Pancreas (tissue), 10 donors: ENCODE measurements around the gene DDC. TPM values are rescaled to one million over a fixed set of nuclear protein-coding genes. Genes with fewer than 3 reads are reported as not detected.

Source experiments
- ATAC-seq, 4 donors: fragments of 200-7000 bp; cut with Tn5 transposase; one replicate each; pipeline versions ENCODE4 v1.8.0 to v1.9.1; 2020; ENCODE audit warnings: mild to moderate bottlenecking in 4 of 4, moderate library complexity in 4 of 4
- DNase-seq, 6 donors: peaks; one replicate each; pipeline ENCODE4 v3.0.0-alpha.2; 2020
- FAIRE-seq: peaks from 2 replicates; lab custom pipeline; 2012; peaks lifted over from hg19 to GRCh38; lab: Jason Lieb, UNC
- H3K27ac ChIP-seq, 4 donors: fragments of 200-600 bp; sonication (generic); 1 replicate in 3 of 4; 2 replicates in 1 of 4; pipeline versions ENCODE4 v1.5.0 to v1.8.0; 2020
- H3K27me3 ChIP-seq, 4 donors: fragments of 200-600 bp; one replicate each; pipeline ENCODE4 v1.8.0; 2021
- H3K36me3 ChIP-seq, 3 donors: fragments of 200-600 bp; sonication (generic) in 1 of 3; one replicate each; pipeline versions ENCODE4 v1.5.0 to v1.8.0; 2020 to 2021
- H3K4me1 ChIP-seq, 3 donors: fragments of 200-600 bp; one replicate each; pipeline ENCODE4 v1.8.0; 2021
- H3K4me3 ChIP-seq, 4 donors: fragments of 200-600 bp; sonication (generic) in 2 of 4; one replicate each; pipeline versions ENCODE4 v1.5.0 to v1.8.0; 2020 to 2021
- H3K9me3 ChIP-seq, 4 donors: fragments of 200-600 bp; one replicate each; pipeline ENCODE4 v1.8.0; 2021
- WGBS, 2 donors: extraction: QIAGEN DNeasy Blood & Tissue Kit; methylation state at CpG; one replicate each; pipeline ENCODE4 v1.1.7; 2013; 5-methylcytosine and 5-hydroxymethylcytosine counted together
- intact Hi-C, 3 donors: fragments of 100-400 bp; cut with DNase I; formaldehyde crosslinking; loops; one replicate each; pipeline versions ENCODE4 v1.11.1 to v1.14.2; 2022
- polyA plus RNA-seq, 2 donors: library from polyadenylated mRNA; stranded (reverse); fragments of 200-250 nt; gene quantifications; one replicate each; pipeline ENCODE4 v1.2.3, GENCODE V29; 2013
- total RNA-seq, 6 donors: library from RNA; stranded (reverse); fragmentation: NEBNext Ultra II Directional in 4 of 6; extraction: Animal tissue kit (Norgen Biotek cat#: 25700) in 4 of 6; gene quantifications; one replicate each; pipeline versions ENCODE4 v1.2.1 to v1.2.4, GENCODE V29; 2021 to 2023
- TF ChIP-seq, protein P1 (sequence below), 4 donors: fragments of 200-600 bp; sonication (generic) in 3 of 4; IDR thresholded peaks; one replicate each; pipeline versions ENCODE4 v1.5.0 to v1.8.0; 2021; ENCODE audit warnings: antibody characterized with exemption in 4 of 4
- donor health status: healthy with polysubstance abuse.
- donor health status: DM: no; HTN: no; CAD: no; lungs with moderate emphysema.
- donor health status: DM: no; HTN: no; CAD: no.
- donor health status: control.
- donor health status: control.
- donor health status: Bipolar disorder and iron deficiency.
- donor health status: DM: yes; HTN: yes; CAD: no.
- donor health status: DM: no; HTN: no; CAD: no.
- donor health status: DM: no; HTN: no; CAD: no.
- donor health status: DM: yes; HTN: yes; CAD: no.

DDC gene
- total and polyA plus RNA-seq, 8 donors, result 2.7 to 25.2 (median 12.0) TPM

DNA sequence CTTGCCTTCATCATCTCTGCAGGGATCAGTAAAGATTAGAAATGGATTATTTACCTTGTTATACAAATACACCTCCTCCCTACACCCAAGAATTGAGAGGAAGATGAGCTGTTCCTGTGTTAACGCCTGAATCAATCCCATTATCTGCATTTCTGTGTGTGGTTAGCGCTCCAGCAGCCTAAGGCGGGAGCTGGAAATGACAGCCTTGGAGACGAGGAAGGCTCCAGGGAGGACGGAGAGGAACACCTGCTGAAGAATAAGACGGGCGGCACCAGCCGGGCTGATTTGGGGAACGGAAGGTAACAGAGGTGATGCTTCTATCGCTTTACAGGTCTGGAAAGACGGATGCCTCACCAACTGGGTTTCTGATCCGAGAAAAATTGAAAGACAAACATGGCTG, 34.2 kb upstream of the DDC start:
- intact Hi-C loops, result loop anchor here in 2 of 3 donors (10.0 kb wide), 2 partner anchors 65 to 125 kb away; no protein-coding TSS in a partner anchor
- H3K4me3 ChIP-seq, result no peak overlapping the region
- peak in 3 of 4 donors; percentile 10 to 55 (median 45) for ATAC-seq
- H3K4me1 ChIP-seq, result no peaks in the 10 kb centered on the region
- WGBS, 2 donors, result 80 to 82% methylated on average over 12 of the region's 12 CpGs
- TF ChIP-seq, protein P1, sequence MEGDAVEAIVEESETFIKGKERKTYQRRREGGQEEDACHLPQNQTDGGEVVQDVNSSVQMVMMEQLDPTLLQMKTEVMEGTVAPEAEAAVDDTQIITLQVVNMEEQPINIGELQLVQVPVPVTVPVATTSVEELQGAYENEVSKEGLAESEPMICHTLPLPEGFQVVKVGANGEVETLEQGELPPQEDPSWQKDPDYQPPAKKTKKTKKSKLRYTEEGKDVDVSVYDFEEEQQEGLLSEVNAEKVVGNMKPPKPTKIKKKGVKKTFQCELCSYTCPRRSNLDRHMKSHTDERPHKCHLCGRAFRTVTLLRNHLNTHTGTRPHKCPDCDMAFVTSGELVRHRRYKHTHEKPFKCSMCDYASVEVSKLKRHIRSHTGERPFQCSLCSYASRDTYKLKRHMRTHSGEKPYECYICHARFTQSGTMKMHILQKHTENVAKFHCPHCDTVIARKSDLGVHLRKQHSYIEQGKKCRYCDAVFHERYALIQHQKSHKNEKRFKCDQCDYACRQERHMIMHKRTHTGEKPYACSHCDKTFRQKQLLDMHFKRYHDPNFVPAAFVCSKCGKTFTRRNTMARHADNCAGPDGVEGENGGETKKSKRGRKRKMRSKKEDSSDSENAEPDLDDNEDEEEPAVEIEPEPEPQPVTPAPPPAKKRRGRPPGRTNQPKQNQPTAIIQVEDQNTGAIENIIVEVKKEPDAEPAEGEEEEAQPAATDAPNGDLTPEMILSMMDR (IDR thresholded peaks at IDR 0.05), result no peak
- peaks cover 0 to 79% (median 13%) of the 10 kb centered on the region in 3 donors for H3K36me3 ChIP-seq
- H3K27ac ChIP-seq, result no peak overlapping the region
- H3K9me3 ChIP-seq, result no peaks in the 10 kb centered on the region
- no peak for FAIRE-seq
- peak in 1 of 6 donors; percentile 4 for DNase-seq
- no peaks in the 10 kb centered on the region for H3K27me3 ChIP-seq

- Histone ChIP-seq H3K27ac (no peak overlapping the region), H3K4me3 (no peak overlapping the region), H3K27me3 (no peaks in the 10 kb centered on the region), H3K4me1 (no peaks in the 10 kb centered on the region), H3K36me3 (peaks cover 0 to 79% (median 11%) of the 10 kb centered on the region in 3 donors), H3K9me3 (no peaks in the 10 kb centered on the region)
- FAIRE-seq (no peak), ATAC-seq (peak in 2 of 4 donors; percentile 16 to 17), DNase-seq (no peak)
- 79 to 80% methylated on average over 18 of the region's 18 CpGs for WGBS, 2 donors
- TF ChIP-seq, protein P1 (IDR thresholded peaks at IDR 0.05), result no peak
- intact Hi-C loops, result loop anchor here in 2 of 3 donors (10.0 kb wide), 2 partner anchors 64 to 124 kb away; no protein-coding TSS in a partner anchor
Observed at GRCh38 chr7:50598460-50599343, 33.5 kb upstream of the DDC start.

DNA sequence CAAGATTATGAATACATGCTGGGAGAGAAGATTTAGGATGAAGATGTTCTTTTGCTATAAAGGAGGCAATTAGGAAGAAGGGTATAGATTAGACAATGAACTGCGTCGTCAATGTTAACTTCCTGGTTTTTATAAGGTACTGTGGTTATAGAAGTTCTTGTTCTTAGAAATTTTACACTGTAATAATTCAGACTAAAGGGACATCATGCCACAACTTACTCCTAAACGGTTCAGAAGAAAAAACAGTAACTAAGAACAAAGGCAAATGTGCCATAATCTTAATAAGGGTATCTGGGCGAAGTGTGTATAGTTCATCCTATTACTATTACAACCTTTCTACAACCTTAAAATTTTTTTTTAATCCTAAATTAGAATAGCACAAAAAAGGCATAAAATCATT, 31.3 kb upstream of the DDC start:
- DNase-seq (no peak), FAIRE-seq (no peak), ATAC-seq (no peak)
- H3K4me1 ChIP-seq, result no peaks in the 10 kb centered on the region
- TF ChIP-seq, protein P1 (IDR thresholded peaks at IDR 0.05), result no peak
- no peaks in the 10 kb centered on the region for H3K27me3 ChIP-seq
- WGBS, 2 donors, result 80 to 86% methylated on average over 4 of the region's 4 CpGs
- H3K27ac ChIP-seq, result no peak overlapping the region
- H3K9me3 ChIP-seq, result no peaks in the 10 kb centered on the region
- no peak overlapping the region for H3K4me3 ChIP-seq
- intact Hi-C loops, result loop anchor here in 2 of 3 donors (10.0 kb wide), 2 partner anchors 62 to 122 kb away; no protein-coding TSS in a partner anchor
- peaks cover 7 to 85% (median 15%) of the 10 kb centered on the region in 3 donors for H3K36me3 ChIP-seq

DNA sequence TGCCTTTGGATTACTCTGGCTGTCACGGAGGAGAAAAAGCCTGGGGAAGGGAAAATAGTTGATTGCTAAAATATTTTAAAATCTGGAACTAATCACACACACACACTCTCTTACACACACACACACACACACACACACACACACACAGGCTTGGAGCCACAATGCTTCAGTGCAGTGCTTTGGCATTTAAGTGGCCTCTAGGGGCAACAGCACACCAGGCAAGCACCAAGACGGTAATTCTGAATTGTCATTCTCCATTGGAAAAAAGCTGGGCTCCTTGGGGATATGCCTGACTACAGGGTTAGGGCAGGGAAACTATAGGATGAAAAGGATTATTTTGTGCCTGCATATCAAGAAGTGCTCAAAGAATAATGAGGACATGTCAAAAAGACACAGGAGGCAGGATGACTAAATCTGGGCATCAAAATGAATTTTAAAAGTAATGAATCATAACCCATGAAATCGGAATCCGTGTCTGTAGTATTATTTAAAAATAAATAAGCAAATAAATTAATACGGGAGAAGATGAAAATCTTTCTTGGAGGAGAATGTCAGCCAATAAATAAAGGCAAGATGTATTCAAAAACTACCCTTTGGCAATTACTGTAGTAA, 30.4 kb upstream of the DDC start:
- 67% methylated on average over 5 of the region's 5 CpGs for WGBS, 2 donors
- intact Hi-C loops, result loop anchor here in 2 of 3 donors (10.0 kb wide), 2 partner anchors 61 to 121 kb away; no protein-coding TSS in a partner anchor
- Histone ChIP-seq H3K27me3 (no peaks in the 10 kb centered on the region), H3K27ac (no peak overlapping the region), H3K4me1 (no peaks in the 10 kb centered on the region), H3K4me3 (no peak overlapping the region), H3K36me3 (peaks cover 7 to 84% (median 15%) of the 10 kb centered on the region in 3 donors), H3K9me3 (no peaks in the 10 kb centered on the region)
- ATAC-seq (peak in 3 of 4 donors; percentile 46 to 62 (median 47)), DNase-seq (no peak), FAIRE-seq (no peak)
- TF ChIP-seq, protein P1 (IDR thresholded peaks at IDR 0.05), result no peak
